Activated gamma-delta T cell treated with anti-CD3 and anti-CD28 coated beads, Interleukin-2, amount 50 U/mL, for 16 hours (primary cell): Measurements from ENCODE around the gene ROCK2.

ENCODE experiments used
- DNase-seq: peaks from one replicate; pipeline ENCODE4 v3.0.0-alpha.2; 2020; ENCODE audit warnings: low read depth

The ROCK2 gene

GRCh38 chr2:11367170-11367730 is 22.8 kb upstream of the ROCK2 start:
- no peak for DNase-seq

- DNase-seq = no peak
These were observed 21.9 kb upstream of the ROCK2 start for GRCh38 chr2:11366326-11366741.

DNA sequence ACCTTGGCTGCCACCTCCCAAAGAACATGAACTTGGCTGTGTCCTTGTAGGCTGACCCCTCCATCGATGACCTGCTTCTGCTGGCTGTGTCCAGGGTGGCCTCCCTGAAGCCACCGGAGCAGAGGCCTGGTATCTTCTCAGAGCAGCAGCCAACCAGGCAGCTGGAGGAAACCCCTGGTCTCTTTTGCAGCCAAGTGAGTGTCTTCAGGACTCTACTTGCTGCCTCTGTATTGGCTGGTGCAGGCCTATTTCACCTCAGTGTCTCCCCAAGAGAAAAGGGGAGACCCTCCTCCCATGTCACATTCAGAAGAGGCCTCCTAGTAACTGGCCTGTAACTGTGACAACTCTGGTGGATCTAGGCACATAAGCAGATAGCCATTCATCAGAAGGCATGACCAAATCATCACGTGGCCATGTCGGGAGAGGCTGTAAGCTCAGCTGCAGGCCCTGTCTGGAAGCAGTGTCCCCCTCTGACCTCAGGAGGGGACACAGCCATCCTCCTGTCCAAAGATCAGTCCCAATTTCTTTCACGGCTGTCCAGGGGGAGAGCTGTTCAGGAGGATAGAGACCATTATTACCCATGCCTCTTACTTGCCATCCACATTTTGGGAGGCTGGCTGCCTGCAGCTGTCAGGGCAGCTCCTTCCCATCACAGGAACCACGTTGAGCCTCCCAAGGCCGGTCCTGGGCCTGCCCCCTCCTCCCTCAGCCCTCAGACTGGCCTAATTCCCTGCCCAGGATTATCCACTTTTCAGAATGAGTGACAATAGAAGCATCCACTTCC is 20.9 kb upstream of the ROCK2 start:
- no peak for DNase-seq

- DNase-seq = no peak
These were observed 20.1 kb upstream of the ROCK2 start for GRCh38 chr2:11364565-11364887.

DNA sequence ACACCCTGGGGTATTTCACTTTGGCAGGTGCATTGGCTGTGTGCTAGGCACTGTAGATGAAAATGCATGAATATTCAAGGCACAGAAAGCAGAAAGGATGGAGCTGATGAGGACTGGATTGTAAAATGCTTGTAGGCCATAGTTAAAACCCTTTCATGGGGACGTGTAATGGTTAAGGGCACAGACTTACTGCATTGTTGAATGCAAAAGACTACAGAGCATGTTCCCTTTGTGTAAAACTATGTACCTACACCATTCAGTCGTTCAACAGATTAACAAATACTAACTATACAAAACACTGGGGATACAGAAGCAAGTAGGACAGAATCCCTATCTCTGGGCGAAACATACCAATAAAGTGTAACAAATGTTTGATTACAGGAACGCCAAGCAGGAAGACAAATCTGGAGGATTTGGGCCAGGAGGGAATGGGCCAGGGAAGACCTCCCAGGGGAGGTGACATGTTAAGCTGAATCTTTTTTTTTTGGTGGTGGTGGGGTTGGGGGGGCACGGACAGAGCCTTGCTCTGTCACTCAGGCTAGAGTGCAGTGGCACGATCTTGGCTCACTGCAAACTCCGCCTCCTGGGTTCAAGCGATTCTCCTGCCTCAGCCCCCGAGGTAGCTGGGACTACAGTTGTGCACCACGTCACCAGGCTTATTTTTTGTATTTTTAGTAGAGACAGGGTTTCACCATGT is 19.6 kb upstream of the ROCK2 start:
- no peak for DNase-seq

GRCh38 chr2:11359865-11360264 is 15.4 kb upstream of the ROCK2 start:
- DNase-seq = no peak

DNA sequence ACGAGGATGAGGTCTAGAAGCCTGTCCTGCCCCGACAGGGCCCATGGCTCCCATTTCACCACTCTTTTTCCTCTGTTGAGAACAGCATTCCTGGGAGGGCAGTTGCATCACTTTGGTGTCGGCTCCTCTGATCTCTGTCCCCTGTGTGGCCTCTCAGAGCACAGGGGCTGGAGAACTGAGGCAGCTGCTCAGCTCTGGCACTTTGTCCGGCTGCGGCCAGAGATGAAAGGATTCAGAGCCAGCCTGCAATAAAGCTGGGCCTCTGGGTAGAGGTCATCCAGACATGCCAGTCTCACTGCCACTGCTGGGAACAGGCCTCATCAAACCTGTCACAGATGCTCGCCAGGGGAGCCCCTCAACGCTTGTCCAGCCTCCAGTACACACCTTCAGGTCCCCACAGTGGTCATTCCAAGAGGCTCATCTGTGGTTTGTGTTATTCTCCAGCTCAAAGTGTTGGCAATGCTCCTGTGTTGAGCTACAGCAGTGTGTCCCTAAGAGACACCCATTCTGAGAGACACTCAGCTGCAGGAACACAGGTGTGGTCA is 13.1 kb upstream of the ROCK2 start:
- no peak for DNase-seq

DNA sequence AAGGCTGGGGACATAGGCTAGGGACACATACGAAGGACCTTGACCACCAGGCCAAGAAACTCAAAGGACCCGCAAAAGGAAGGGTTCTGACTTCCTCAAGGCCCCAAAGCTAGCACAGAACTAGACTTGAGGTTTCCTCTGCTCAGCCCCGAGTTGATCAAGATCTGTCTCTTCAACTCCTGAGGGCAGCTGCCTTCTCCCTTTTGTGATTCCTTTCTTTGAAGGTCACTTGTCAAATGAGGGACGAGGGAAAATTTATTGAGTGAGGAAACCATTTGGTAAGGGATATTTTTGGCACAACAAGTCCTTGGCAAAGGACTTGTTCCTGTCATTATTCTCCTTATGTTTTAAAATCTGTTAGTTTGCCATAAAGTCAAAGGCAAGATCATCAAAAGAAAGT is 12.3 kb upstream of the ROCK2 start:
- no peak for DNase-seq

GRCh38 chr2:11355194-11356053 is 11.0 kb upstream of the ROCK2 start:
- DNase-seq = no peak

DNA sequence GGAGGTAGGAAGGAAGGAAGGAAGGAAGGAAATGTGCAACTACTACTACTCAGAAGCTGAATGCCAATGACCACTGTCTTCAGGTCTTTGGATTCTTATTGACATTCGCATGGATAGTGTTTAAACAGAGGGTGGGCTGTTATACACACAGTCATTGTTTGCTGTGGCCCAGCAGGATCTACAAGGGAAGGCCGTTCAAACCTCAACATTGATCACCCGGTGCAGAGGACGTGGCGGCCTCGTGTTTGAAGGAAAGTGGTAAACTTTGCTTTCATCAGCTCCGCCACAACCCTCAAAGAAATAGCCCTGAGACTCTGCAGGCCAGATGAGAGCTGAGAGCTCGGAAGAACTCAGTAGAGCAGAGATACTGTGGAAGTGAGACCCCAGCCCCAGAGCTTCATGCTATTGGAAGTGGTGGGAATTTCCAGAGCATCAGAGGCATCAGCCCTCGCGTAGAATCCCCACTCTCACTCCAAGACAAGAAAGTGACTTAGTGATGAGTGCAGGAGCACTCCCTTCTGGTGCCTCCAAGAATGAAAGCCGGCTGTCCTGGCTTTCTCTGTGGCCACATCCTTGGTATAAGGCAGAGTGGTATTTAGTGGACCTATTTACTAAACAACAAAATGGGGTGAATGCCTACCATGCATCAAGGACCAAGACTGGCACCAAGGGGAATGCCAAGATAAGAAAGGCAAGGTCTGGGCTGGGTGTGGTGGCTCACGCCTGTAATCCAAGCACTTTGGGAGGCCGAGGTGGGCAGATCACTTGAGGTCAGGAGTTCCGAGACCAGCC is 10.1 kb upstream of the ROCK2 start:
- no peak for DNase-seq

- no peak for DNase-seq
These were observed 8.5 kb upstream of the ROCK2 start for GRCh38 chr2:11352781-11353537.

GRCh38 chr2:11348209-11348749 is 3.8 kb upstream of the ROCK2 start:
- DNase-seq = no peak

DNA sequence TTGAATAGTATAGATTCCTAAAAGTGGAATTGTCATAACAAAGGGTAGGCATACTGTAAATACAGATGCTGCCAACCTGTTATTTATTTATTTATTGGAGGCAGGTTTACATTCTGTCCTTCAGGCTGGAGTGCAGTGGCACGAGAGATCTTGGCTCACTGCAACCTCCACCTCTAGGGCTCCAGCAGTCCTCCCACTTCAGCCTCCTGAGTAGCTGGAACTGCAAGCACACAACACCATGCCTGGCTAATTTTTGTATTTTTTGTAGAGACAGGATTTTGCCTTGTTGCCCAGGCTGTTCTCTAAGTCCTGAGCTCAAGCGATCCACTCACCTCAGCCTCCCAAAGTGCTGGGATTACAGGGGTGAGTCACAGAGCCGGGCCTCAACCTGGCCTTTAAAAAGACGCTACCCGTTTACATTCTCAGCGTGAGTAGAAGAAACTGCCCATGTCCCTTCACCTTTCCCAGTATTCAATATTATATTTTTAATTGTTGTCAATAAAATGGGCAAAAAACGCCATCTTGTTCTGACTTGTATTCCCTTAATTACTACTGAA is 3.0 kb upstream of the ROCK2 start:
- DNase-seq = no peak

DNA sequence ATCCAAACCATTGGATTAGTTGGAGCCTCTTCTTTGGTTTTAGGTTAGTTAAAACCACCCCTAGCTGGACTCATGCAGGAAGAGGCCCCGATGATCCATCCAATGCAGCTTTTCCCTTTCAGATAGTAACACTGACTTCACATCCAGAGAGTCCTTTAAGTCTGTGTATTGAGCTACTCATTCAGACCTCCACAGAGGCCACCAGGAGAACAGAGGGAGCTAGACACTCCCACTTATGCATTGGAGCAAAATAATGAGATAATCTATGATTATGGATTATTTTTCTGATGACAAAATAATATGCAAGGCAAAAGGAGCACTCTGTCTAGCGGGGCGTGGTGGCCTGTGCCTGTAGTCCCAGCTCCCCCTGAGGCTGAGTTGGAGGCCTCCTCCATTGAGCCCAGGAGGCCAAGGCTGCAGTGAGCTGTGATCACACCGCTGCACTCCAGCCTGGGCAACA is 1.6 kb upstream of the ROCK2 start:
- no peak for DNase-seq

- no peak for DNase-seq
These were observed 681 bp upstream of the ROCK2 start for GRCh38 chr2:11344956-11345677.

- peak; percentile 10 for DNase-seq
These were observed 640 bp downstream of the ROCK2 start for GRCh38 chr2:11343650-11344341.

- DNase-seq = no peak
These were observed 1.1 kb downstream of the ROCK2 start for GRCh38 chr2:11343368-11343649.

- no peak for DNase-seq
These were observed 1.7 kb downstream of the ROCK2 start for GRCh38 chr2:11342551-11343367.
